Measurements from ENCODE around the gene HEG1.

- TF ChIP-seq, protein P1, sequence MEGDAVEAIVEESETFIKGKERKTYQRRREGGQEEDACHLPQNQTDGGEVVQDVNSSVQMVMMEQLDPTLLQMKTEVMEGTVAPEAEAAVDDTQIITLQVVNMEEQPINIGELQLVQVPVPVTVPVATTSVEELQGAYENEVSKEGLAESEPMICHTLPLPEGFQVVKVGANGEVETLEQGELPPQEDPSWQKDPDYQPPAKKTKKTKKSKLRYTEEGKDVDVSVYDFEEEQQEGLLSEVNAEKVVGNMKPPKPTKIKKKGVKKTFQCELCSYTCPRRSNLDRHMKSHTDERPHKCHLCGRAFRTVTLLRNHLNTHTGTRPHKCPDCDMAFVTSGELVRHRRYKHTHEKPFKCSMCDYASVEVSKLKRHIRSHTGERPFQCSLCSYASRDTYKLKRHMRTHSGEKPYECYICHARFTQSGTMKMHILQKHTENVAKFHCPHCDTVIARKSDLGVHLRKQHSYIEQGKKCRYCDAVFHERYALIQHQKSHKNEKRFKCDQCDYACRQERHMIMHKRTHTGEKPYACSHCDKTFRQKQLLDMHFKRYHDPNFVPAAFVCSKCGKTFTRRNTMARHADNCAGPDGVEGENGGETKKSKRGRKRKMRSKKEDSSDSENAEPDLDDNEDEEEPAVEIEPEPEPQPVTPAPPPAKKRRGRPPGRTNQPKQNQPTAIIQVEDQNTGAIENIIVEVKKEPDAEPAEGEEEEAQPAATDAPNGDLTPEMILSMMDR (conservative IDR thresholded peaks at IDR 0.05; ENCODE audit: low read depth, low read length): no peak
- TF ChIP-seq RFX5 (IDR thresholded peaks at IDR 0.05; ENCODE audit: low read depth, low read length): no peak
- TF ChIP-seq, protein P2, sequence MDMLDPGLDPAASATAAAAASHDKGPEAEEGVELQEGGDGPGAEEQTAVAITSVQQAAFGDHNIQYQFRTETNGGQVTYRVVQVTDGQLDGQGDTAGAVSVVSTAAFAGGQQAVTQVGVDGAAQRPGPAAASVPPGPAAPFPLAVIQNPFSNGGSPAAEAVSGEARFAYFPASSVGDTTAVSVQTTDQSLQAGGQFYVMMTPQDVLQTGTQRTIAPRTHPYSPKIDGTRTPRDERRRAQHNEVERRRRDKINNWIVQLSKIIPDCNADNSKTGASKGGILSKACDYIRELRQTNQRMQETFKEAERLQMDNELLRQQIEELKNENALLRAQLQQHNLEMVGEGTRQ (IDR thresholded peaks at IDR 0.05; ENCODE audit: low read depth, low read length): no peak
Measured at GRCh38 chr3:125098611-125099291, 43.0 kb upstream of the HEG1 start.
